ENCODE data around the gene SUSD6.
A peak's percentile ranks its signal among the peaks of the same experiment; 100 is the strongest.

The SUSD6 gene

GRCh38 chr14:69664265-69664664, 52.9 kb downstream of the SUSD6 start:
- peaks cover 28% of the 10 kb centered on the region for H3K4me1 ChIP-seq (ENCODE audit: control insufficient read depth, insufficient read depth, low read length)
- no peaks in the 10 kb centered on the region for H3K36me3 ChIP-seq (ENCODE audit: control insufficient read depth, insufficient read depth, low read length)
- no peak overlapping the region for H3K9ac ChIP-seq (ENCODE audit: low read length)
- no peaks in the 10 kb centered on the region for H3K27me3 ChIP-seq (ENCODE audit: control insufficient read depth, insufficient read depth, low read length)
- no peak overlapping the region for H3K4me3 ChIP-seq (ENCODE audit: low read length)
- H3K27ac ChIP-seq (ENCODE audit: low read depth, low read length) = peak overlapping the region; percentile 16

GRCh38 chr14:69664865-69665526, 53.6 kb downstream of the SUSD6 start:
- Histone ChIP-seq H3K27ac (ENCODE audit: low read depth, low read length) (peak overlapping the region; percentile 73), H3K4me3 (ENCODE audit: low read length) (no peak overlapping the region), H3K36me3 (ENCODE audit: control insufficient read depth, insufficient read depth, low read length) (no peaks in the 10 kb centered on the region), H3K9ac (ENCODE audit: low read length) (no peak overlapping the region), H3K27me3 (ENCODE audit: control insufficient read depth, insufficient read depth, low read length) (no peaks in the 10 kb centered on the region), H3K4me1 (ENCODE audit: control insufficient read depth, insufficient read depth, low read length) (peaks cover 30% of the 10 kb centered on the region)

- peaks cover 33% of the 10 kb centered on the region for H3K4me1 ChIP-seq (ENCODE audit: control insufficient read depth, insufficient read depth, low read length)
- H3K9ac ChIP-seq (ENCODE audit: low read length) = no peak overlapping the region
- no peaks in the 10 kb centered on the region for H3K27me3 ChIP-seq (ENCODE audit: control insufficient read depth, insufficient read depth, low read length)
- peak overlapping the region; percentile 73 for H3K27ac ChIP-seq (ENCODE audit: low read depth, low read length)
- H3K36me3 ChIP-seq (ENCODE audit: control insufficient read depth, insufficient read depth, low read length) = no peaks in the 10 kb centered on the region
- no peak overlapping the region for H3K4me3 ChIP-seq (ENCODE audit: low read length)
Measured at GRCh38 chr14:69665631-69666030, 54.2 kb downstream of the SUSD6 start.

- Histone ChIP-seq H3K27ac (ENCODE audit: low read depth, low read length) (peak overlapping the region; percentile 73), H3K9ac (ENCODE audit: low read length) (no peak overlapping the region), H3K27me3 (ENCODE audit: control insufficient read depth, insufficient read depth, low read length) (no peaks in the 10 kb centered on the region), H3K36me3 (ENCODE audit: control insufficient read depth, insufficient read depth, low read length) (no peaks in the 10 kb centered on the region), H3K4me3 (ENCODE audit: low read length) (no peak overlapping the region), H3K4me1 (ENCODE audit: control insufficient read depth, insufficient read depth, low read length) (peaks cover 30% of the 10 kb centered on the region)
Measured at GRCh38 chr14:69666112-69666511, 54.7 kb downstream of the SUSD6 start.

- H3K27ac ChIP-seq (ENCODE audit: low read depth, low read length) = peak overlapping the region; percentile 44
- H3K36me3 ChIP-seq (ENCODE audit: control insufficient read depth, insufficient read depth, low read length) = no peaks in the 10 kb centered on the region
- peaks cover 26% of the 10 kb centered on the region for H3K4me1 ChIP-seq (ENCODE audit: control insufficient read depth, insufficient read depth, low read length)
- no peak overlapping the region for H3K9ac ChIP-seq (ENCODE audit: low read length)
- no peak overlapping the region for H3K4me3 ChIP-seq (ENCODE audit: low read length)
- no peaks in the 10 kb centered on the region for H3K27me3 ChIP-seq (ENCODE audit: control insufficient read depth, insufficient read depth, low read length)
Measured at GRCh38 chr14:69666690-69667211, 55.4 kb downstream of the SUSD6 start.

- Histone ChIP-seq H3K4me3 (ENCODE audit: low read length) (no peak overlapping the region), H3K27ac (ENCODE audit: low read depth, low read length) (no peak overlapping the region), H3K4me1 (ENCODE audit: control insufficient read depth, insufficient read depth, low read length) (peaks cover 29% of the 10 kb centered on the region), H3K27me3 (ENCODE audit: control insufficient read depth, insufficient read depth, low read length) (no peaks in the 10 kb centered on the region), H3K36me3 (ENCODE audit: control insufficient read depth, insufficient read depth, low read length) (no peaks in the 10 kb centered on the region), H3K9ac (ENCODE audit: low read length) (no peak overlapping the region)
Measured at GRCh38 chr14:69667938-69668335, 56.5 kb downstream of the SUSD6 start.

- Histone ChIP-seq H3K27ac (ENCODE audit: low read depth, low read length) (no peak overlapping the region), H3K9ac (ENCODE audit: low read length) (no peak overlapping the region), H3K4me1 (ENCODE audit: control insufficient read depth, insufficient read depth, low read length) (peaks cover 41% of the 10 kb centered on the region)
Measured at GRCh38 chr14:69669375-69669774, 58.0 kb downstream of the SUSD6 start.

GRCh38 chr14:69670093-69670492, 58.7 kb downstream of the SUSD6 start:
- Histone ChIP-seq H3K36me3 (ENCODE audit: control insufficient read depth, insufficient read depth, low read length) (no peaks in the 10 kb centered on the region), H3K4me3 (ENCODE audit: low read length) (no peak overlapping the region), H3K27ac (ENCODE audit: low read depth, low read length) (no peak overlapping the region), H3K27me3 (ENCODE audit: control insufficient read depth, insufficient read depth, low read length) (no peaks in the 10 kb centered on the region), H3K9ac (ENCODE audit: low read length) (no peak overlapping the region), H3K4me1 (ENCODE audit: control insufficient read depth, insufficient read depth, low read length) (peaks cover 42% of the 10 kb centered on the region)

More at GRCh38 chr14:69669375-69669774, 58.0 kb downstream of the SUSD6 start:
- Histone ChIP-seq H3K27me3 (ENCODE audit: control insufficient read depth, insufficient read depth, low read length) (no peaks in the 10 kb centered on the region), H3K4me3 (ENCODE audit: low read length) (no peak overlapping the region), H3K36me3 (ENCODE audit: control insufficient read depth, insufficient read depth, low read length) (no peaks in the 10 kb centered on the region)

- H3K36me3 ChIP-seq (ENCODE audit: control insufficient read depth, insufficient read depth, low read length) = no peaks in the 10 kb centered on the region
- peaks cover 34% of the 10 kb centered on the region for H3K4me1 ChIP-seq (ENCODE audit: control insufficient read depth, insufficient read depth, low read length)
- H3K4me3 ChIP-seq (ENCODE audit: low read length) = no peak overlapping the region
- no peak overlapping the region for H3K9ac ChIP-seq (ENCODE audit: low read length)
- no peaks in the 10 kb centered on the region for H3K27me3 ChIP-seq (ENCODE audit: control insufficient read depth, insufficient read depth, low read length)
- H3K27ac ChIP-seq (ENCODE audit: low read depth, low read length) = no peak overlapping the region
Measured at GRCh38 chr14:69671365-69672030, 60.1 kb downstream of the SUSD6 start.

- Histone ChIP-seq H3K4me1 (ENCODE audit: control insufficient read depth, insufficient read depth, low read length) (peaks cover 27% of the 10 kb centered on the region), H3K36me3 (ENCODE audit: control insufficient read depth, insufficient read depth, low read length) (no peaks in the 10 kb centered on the region), H3K27me3 (ENCODE audit: control insufficient read depth, insufficient read depth, low read length) (no peaks in the 10 kb centered on the region), H3K27ac (ENCODE audit: low read depth, low read length) (no peak overlapping the region), H3K4me3 (ENCODE audit: low read length) (no peak overlapping the region), H3K9ac (ENCODE audit: low read length) (no peak overlapping the region)
Measured at GRCh38 chr14:69672356-69672755, 61.0 kb downstream of the SUSD6 start.

GRCh38 chr14:69673104-69673503, 61.7 kb downstream of the SUSD6 start:
- Histone ChIP-seq H3K9ac (ENCODE audit: low read length) (no peak overlapping the region), H3K4me1 (ENCODE audit: control insufficient read depth, insufficient read depth, low read length) (peaks cover 27% of the 10 kb centered on the region)

GRCh38 chr14:69673578-69674305, 62.3 kb downstream of the SUSD6 start:
- no peaks in the 10 kb centered on the region for H3K27me3 ChIP-seq (ENCODE audit: control insufficient read depth, insufficient read depth, low read length)
- no peak overlapping the region for H3K9ac ChIP-seq (ENCODE audit: low read length)
- peaks cover 27% of the 10 kb centered on the region for H3K4me1 ChIP-seq (ENCODE audit: control insufficient read depth, insufficient read depth, low read length)
- H3K36me3 ChIP-seq (ENCODE audit: control insufficient read depth, insufficient read depth, low read length) = no peaks in the 10 kb centered on the region
- H3K4me3 ChIP-seq (ENCODE audit: low read length) = peak overlapping the region; percentile 25
- peak overlapping the region; percentile 44 for H3K27ac ChIP-seq (ENCODE audit: low read depth, low read length)

More at GRCh38 chr14:69673104-69673503, 61.7 kb downstream of the SUSD6 start:
- H3K36me3 ChIP-seq (ENCODE audit: control insufficient read depth, insufficient read depth, low read length) = no peaks in the 10 kb centered on the region
- H3K27me3 ChIP-seq (ENCODE audit: control insufficient read depth, insufficient read depth, low read length) = no peaks in the 10 kb centered on the region
- no peak overlapping the region for H3K4me3 ChIP-seq (ENCODE audit: low read length)
- no peak overlapping the region for H3K27ac ChIP-seq (ENCODE audit: low read depth, low read length)
